ENCODE results near the gene GRXCR1.

GRXCR1 gene

DNA sequence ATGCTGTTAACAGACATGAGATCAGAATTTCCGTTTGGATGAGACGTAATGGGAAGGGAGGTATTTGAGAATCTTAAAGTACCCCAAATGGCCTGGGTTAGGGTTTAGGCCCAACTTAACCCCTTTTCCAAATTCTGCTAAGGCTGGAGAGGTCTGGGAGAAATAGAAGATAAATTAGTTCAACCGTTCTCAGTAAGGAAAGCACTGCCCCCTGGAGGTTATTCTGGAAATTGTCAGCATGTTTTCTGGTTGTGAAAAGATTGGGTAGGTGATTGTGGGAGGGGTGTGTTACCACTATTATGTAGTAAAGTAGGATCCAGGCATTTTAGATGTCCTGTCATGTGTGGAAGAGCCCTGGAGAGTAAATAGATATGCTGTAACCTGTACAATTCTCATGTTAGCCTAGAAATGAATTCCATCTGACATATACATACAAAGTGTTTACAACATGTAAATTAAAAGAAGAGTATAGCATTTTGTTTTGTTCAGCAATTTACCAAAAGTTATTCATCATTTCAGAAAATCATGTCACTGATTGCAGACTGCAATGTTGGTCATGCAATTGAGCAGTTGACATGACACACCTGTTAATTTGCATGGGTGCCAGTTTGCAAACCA is 26.8 kb upstream of the GRXCR1 start:
- ATAC-seq (ENCODE audit: low read depth) (no peak; the same call in 2 of the 3 replicates), DNase-seq (ENCODE audit: low spot score) (no peak)
- no peak overlapping the region for H3K27ac ChIP-seq (ENCODE audit: poor library complexity, severe bottlenecking)
- no peaks in the 10 kb centered on the region for H3K36me3 ChIP-seq (ENCODE audit: low read depth)
- no peak overlapping the region for H3K4me3 ChIP-seq (ENCODE audit: severe bottlenecking)
- peak; percentile 81 for TF ChIP-seq CTCF (IDR thresholded peaks at IDR 0.05; ENCODE audit: poor library complexity, severe bottlenecking)
- no peaks in the 10 kb centered on the region for H3K4me1 ChIP-seq (ENCODE audit: insufficient read depth, poor library complexity, severe bottlenecking)
- no peaks in the 10 kb centered on the region for H3K9me3 ChIP-seq (ENCODE audit: severe bottlenecking)
- H3K27me3 ChIP-seq (ENCODE audit: insufficient read depth, poor library complexity, severe bottlenecking), result peaks cover 6% of the 10 kb centered on the region

DNA sequence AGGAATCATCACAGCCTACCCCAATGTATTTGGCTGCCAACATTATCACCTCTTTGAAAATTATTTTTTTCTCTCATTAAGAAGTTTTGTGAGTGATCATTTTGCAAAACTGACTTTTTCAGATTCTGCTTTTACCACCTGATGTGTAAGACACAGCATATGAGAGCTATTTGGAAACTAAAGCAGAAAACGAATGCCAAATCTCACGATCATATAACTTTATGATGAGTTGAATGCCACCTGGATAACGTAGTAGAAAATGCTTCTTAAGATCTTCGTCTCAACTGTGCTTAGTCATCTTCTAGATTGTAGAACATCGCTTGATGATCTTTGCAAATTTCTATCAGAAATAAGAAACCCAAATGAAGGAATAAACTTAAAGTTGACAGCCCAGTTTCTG is 21.3 kb upstream of the GRXCR1 start:
- ATAC-seq (ENCODE audit: low read depth), result no peak
- no peak for DNase-seq (ENCODE audit: low spot score)
- Histone ChIP-seq H3K27ac (ENCODE audit: poor library complexity, severe bottlenecking) (no peak overlapping the region), H3K4me1 (ENCODE audit: insufficient read depth, poor library complexity, severe bottlenecking) (no peaks in the 10 kb centered on the region), H3K27me3 (ENCODE audit: insufficient read depth, poor library complexity, severe bottlenecking) (peaks cover 9% of the 10 kb centered on the region), H3K4me3 (ENCODE audit: severe bottlenecking) (no peak overlapping the region), H3K36me3 (ENCODE audit: low read depth) (no peaks in the 10 kb centered on the region), H3K9me3 (ENCODE audit: severe bottlenecking) (no peaks in the 10 kb centered on the region)
- TF ChIP-seq CTCF (IDR thresholded peaks at IDR 0.05; ENCODE audit: poor library complexity, severe bottlenecking), result no peak

GRCh38 chr4:42871671-42872290 is 20.7 kb upstream of the GRXCR1 start:
- no peak for TF ChIP-seq CTCF (IDR thresholded peaks at IDR 0.05; ENCODE audit: poor library complexity, severe bottlenecking)
- no peaks in the 10 kb centered on the region for H3K4me1 ChIP-seq (ENCODE audit: insufficient read depth, poor library complexity, severe bottlenecking)
- no peaks in the 10 kb centered on the region for H3K36me3 ChIP-seq (ENCODE audit: low read depth)
- H3K27ac ChIP-seq (ENCODE audit: poor library complexity, severe bottlenecking), result no peak overlapping the region
- H3K27me3 ChIP-seq (ENCODE audit: insufficient read depth, poor library complexity, severe bottlenecking), result peaks cover 9% of the 10 kb centered on the region
- no peak for ATAC-seq (ENCODE audit: low read depth)
- DNase-seq (ENCODE audit: low spot score), result no peak
- no peaks in the 10 kb centered on the region for H3K9me3 ChIP-seq (ENCODE audit: severe bottlenecking)
- H3K4me3 ChIP-seq (ENCODE audit: severe bottlenecking), result no peak overlapping the region

DNA sequence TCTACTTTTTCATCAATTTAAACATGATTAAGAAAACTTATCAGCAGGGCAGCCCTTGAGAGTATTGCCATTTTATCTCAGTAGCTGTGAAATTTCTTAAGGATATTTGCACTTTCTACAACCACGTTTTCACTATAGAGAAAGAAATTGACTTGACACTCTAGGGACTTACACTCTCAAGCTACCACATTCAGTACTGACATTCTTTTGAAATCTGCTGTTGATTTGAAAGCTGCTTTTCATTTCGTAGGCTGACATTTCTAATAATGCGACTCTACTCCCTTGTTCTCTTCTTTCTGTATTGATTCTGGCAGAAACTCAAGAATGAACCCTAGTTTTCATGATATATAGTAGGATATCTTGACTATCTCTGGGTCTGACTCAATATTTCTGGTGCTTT is 13.7 kb upstream of the GRXCR1 start:
- DNase-seq (ENCODE audit: low spot score) (no peak), ATAC-seq (ENCODE audit: low read depth) (no peak)
- Histone ChIP-seq H3K4me3 (ENCODE audit: severe bottlenecking) (no peak overlapping the region), H3K4me1 (ENCODE audit: insufficient read depth, poor library complexity, severe bottlenecking) (no peaks in the 10 kb centered on the region), H3K27me3 (ENCODE audit: insufficient read depth, poor library complexity, severe bottlenecking) (peaks cover 8% of the 10 kb centered on the region), H3K27ac (ENCODE audit: poor library complexity, severe bottlenecking) (no peak overlapping the region), H3K9me3 (ENCODE audit: severe bottlenecking) (no peaks in the 10 kb centered on the region), H3K36me3 (ENCODE audit: low read depth) (no peaks in the 10 kb centered on the region)
- TF ChIP-seq CTCF (IDR thresholded peaks at IDR 0.05; ENCODE audit: poor library complexity, severe bottlenecking), result no peak

DNA sequence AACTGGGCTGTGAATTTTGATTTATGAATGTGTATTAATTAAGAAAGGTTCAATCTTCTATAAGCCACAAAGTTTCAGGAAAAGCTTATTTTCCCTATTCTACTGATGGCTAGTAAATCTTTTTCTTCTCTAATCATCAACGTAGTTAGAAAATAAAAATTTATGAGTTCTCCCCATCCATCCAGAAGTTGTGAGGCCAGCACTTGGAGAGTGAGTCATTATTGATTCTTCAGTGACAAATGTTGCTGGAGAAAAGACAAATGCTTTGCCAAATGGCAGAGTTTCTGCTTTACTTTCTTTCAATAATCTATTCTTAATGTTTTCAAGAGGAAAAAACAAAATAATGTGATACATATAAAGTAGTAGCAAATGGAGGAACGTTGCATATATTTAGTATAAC is 11.3 kb upstream of the GRXCR1 start:
- H3K9me3 ChIP-seq (ENCODE audit: severe bottlenecking), result no peaks in the 10 kb centered on the region
- no peaks in the 10 kb centered on the region for H3K4me1 ChIP-seq (ENCODE audit: insufficient read depth, poor library complexity, severe bottlenecking)
- no peak for DNase-seq (ENCODE audit: low spot score)
- peaks cover 6% of the 10 kb centered on the region for H3K27me3 ChIP-seq (ENCODE audit: insufficient read depth, poor library complexity, severe bottlenecking)
- no peak overlapping the region for H3K27ac ChIP-seq (ENCODE audit: poor library complexity, severe bottlenecking)
- H3K36me3 ChIP-seq (ENCODE audit: low read depth), result no peaks in the 10 kb centered on the region
- no peak for ATAC-seq (ENCODE audit: low read depth)
- TF ChIP-seq CTCF (IDR thresholded peaks at IDR 0.05; ENCODE audit: poor library complexity, severe bottlenecking), result no peak
- no peak overlapping the region for H3K4me3 ChIP-seq (ENCODE audit: severe bottlenecking)

Data from RWPE2 (cell line).